ENCODE results near the gene GLRX2.

- TF ChIP-seq CTCF (IDR thresholded peaks at IDR 0.05) (no peak), POLR2A (IDR thresholded peaks at IDR 0.05) (no peak)
These were observed 39.3 kb downstream of the GLRX2 start for GRCh38 chr1:193065954-193066353.
